ENCODE measurements around the gene BNIPL.

The BNIPL gene

DNA sequence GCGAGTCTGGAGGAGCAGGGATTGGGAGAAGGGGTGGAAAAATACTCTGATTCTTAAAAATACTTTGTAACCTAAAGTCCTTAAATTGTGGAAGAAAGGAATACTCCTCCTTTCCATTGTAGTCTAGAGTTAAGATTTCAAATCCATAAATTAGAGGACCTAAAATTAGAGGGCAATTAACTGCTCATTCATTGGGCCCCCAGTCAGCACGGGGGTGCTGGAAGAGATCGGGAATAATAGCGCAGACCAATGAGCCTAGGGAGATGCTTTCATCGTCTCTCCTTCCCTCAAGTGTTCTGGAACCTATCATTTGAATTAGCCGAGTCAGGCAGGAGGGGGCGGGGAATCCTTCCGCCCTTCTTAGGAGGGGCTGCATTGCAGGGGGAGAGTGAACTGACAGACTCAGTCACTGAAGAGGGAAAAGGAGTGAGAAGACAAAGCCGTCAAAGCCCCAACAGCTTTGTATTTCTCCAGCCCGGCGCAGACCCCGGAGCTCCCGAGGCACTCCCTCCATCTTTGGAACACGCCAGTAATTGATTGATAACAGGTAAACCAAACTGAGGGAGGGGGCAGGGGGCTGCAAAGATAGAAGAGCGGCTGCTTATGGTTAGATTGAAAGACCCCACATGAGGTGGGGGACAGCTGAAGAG lies 23.7 kb downstream of the BNIPL start, which contains the start of gene MLLT11:
Gene MLLT11 (plus strand): TSS at position 391 of the 650 bp plus-strand sequence. CDS start 6,828 bp downstream, outside the sequence.
- no peak for FAIRE-seq

DNA sequence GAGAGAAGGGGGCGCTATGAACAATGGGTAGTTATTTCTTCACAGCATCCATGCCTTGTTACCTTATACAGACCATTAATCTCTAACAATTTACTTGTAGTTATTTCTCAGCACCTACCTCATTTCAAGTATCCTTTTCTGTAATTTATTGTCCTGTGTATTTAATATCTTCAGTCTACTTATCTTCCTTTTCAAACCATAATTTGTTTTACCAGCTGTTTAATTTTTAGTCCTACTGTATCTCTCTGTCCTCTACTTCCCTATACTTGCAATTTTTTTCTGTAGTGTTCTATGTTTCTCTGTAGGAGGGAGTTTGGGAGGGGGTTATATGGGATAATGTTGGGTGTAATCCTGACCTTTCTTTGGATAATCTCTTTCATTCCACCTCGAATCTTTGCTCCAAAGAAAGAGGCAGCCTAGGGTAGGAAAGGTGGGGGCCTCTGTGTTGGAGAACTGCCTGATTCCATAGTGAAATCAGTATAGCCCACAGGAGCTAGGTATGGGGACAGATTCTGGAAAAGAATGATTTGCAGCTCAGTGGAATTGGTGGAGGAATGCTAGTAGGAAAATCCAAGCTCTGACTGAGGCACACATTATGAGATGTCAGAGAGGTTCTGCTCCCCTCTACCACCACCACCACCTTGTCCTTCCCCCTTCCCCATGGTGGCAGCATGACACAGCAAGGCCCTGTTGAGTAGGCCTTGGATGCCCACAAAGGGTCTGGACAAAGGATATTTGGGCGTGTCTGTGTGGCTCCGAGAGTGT lies 24.5 kb downstream of the BNIPL start:
- no peak for FAIRE-seq

DNA sequence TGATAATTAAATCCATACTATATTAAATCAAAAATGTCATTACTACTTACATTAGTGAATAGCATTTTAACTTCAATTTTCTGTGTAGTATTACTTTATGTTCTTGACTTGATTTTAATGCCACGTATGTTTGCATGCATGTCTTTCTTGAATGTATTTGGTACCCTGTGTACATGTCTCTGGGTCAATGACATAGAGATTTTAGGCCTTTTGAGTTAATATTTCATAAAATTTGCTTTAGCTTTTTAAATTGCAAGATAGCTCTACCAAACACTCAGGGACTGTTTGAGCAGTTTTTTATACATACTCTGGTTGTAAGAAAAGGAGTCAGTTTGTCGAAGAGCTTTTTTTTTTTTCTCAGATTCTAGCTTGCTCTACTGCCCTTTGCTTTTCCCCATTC lies 25.3 kb downstream of the BNIPL start:
- no peak for FAIRE-seq

DNA sequence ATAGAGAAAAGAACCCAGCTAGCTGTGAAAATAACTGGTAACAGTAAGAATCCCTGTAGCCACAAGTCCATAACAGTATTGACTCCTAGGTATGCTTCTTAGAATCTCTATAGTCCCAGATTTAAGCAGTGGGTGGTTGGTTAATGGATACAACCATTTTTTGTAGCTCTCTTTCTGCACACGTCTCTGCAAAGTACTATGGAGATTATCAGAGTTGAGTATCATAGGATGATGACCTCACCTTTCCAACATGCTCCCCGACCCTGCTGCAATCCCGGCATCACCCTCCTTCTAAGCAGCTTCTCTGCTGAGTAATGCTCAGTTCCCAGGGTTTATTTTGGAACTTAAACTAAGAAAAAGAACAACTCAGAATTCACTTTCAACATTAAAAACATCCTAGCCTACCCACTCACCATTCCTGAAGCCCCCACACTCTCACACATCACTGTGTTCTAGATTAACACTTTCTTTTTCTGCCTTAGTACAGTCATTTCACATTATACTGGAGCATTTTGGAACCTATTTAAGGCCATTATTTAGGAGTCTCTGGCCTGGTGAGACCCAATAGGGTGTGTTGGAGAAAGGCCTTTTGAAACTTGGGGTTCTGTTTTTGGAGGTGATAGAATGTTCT lies 26.5 kb downstream of the BNIPL start:
- FAIRE-seq = no peak

DNA sequence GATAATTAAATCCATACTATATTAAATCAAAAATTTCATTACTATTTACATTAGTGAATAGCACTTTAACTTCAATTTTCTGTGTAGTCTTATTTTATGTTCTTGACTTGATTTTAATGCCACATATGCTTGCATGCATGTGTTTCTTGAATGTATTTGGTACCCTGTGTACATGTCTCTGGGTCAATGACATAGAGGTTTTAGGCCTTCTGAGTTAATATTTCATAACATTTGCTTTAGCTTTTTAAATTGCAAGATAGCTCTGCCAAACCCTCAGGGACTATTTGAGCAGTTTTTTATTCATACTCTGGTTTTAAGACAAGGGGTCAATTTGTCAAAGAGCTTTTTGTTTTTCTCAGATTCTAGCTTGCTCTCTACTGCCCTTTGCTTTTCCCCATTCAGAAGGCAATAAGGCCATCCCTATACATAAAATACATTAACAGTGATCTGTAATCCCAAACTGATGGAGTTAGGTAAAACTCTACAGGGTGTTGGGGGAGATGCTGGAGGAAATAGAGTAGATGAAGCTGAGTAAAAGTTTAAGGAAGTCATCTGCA lies 28.8 kb downstream of the BNIPL start:
- FAIRE-seq = no peak

DNA sequence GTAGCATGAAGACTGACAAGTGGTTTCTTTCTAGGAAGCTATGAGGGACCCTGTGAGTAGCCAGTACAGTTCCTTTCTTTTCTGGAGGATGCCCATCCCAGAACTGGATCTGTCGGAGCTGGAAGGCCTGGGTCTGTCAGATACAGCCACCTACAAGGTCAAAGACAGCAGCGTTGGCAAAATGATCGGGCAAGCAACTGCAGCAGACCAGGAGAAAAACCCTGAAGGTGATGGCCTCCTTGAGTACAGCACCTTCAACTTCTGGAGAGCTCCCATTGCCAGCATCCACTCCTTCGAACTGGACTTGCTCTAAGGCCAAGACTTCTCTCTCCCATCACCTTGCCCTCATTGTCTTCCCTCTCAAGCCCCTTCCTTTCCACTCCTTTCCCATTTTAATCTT lies 30.8 kb downstream of the BNIPL start:
- FAIRE-seq = no peak

DNA sequence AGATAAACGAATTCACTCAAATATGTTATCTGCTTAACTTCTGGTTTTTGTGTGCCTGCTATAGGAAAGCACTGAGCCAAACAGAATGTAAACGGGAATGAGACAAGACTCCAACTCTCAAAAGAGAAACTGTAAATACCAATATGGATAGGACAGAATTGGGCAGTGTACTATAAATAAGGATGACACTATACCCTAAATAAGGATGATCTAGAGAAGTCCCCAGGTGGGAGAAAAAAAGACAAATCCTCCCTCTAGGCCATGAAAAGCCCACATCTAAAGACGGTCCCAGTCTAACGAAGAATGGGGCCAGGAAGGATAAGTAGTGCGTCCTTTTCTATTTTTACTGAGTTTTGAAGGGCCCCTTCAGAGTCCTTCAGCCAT lies 32.7 kb downstream of the BNIPL start:
- no peak for FAIRE-seq

DNA sequence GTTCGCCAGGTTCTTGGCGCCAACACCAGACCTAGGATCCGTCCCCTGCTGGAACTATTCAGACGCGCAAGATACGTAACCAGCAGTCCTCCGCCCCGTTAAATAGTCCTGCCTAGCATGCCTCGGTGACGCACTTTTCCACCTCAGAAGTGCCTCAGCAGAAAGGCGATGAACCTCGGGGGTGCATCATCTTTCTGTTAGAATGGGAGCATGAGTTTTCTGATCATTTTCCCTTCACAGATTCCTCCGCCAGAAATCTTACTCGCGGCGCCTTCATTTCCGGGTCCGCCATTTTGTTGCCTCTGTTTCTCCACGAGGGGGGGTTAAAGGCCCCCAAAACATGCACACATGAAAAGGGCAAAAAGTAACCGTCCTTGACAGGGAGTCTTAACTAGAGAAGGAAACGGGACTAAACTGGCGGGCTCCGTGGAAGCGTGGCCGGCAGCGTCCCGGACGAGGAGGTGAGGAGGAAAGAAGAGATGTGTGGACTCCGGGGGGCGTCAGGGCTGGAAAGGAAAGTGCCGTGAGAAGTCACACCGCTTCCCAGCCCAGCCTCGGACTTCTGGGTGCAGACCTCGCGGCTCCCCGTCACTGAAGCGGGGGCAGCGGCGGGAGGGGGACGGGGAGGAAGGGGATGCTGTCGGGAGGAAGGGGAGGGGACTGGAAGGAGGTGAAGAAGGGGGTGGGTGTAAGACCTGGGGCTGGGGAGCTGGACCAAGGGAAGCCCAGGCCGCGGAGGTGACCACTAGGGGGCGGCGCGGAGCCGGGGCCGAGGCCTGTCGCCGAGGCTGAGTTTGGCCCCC lies 34.3 kb downstream of the BNIPL start, which contains the start of gene GABPB2:
Gene GABPB2 (plus strand): TSS at position 288 of the 803 bp plus-strand sequence. CDS start 17,429 bp downstream, outside the sequence.
- no peak for FAIRE-seq

DNA sequence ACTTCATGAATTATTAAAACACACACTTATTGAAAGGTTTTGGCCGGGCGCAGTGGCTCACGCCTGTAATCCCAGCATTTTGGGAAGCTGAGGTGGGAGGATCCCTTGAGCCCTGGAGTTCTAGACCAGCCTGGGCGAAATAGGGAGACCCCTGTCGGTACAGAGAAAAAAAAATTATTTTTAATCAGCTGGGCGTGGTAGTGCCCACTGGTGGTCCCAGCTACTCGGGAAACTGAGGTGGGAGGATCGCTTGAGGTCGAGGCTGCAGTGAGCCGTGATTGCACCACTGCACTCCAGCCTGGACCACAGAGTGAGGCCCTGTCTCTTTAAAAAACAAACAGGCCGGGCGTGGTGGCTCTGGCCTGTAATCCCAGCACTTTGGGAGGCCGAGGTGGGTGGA lies 35.8 kb downstream of the BNIPL start:
- no peak for FAIRE-seq

DNA sequence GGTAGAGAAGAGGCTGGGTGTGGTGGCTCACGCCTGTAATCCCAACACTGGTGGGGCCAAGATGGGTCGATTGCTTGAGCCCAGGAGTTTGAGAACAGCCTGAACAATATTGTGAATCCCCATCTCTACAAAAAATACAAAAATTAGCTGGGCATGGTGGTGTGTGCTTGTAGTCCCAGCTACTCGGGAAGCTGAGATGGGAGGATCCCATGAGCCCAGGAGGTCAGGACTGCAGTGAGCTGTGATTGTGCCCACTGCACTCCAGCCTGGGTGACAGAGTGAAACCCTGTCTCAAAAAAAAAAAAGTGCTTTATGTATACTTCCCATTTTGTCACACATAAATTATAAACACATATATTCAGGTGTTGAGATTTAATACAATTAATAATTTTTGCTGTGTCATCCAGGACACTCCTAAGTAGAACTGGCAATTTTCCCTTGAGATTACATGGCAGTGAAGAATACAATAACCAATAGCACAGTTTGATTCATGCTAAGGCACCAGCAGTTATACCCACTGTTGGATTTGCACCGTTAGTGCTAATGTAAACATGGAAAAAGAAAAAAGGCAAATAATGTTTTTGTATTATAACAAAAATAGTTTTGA lies 49.7 kb downstream of the BNIPL start:
- no peak for FAIRE-seq

Data from A204.1 (cell line).